PC-3 (cell line): ENCODE measurements around the gene ESPNL. TPM values are rescaled to one million over a fixed set of nuclear protein-coding genes. Genes with fewer than 3 reads are reported as not detected.

Experiments
- ATAC-seq: fragments of 200-7000 bp; cut with Tn5 transposase; 2 replicates; pipeline ENCODE4 v1.9.1; 2020; ENCODE audit warnings: mild to moderate bottlenecking, moderate library complexity
- BruUV-seq: library from RNA; stranded (reverse); fragments of 400-500 nt; replicated peaks from 2 replicates; lab custom pipeline; 2021; lab: Mats Ljungman, UMichigan
- CTCF ChIA-PET: fragments of 300-600 bp; sonication (Branson Sonifier 250); formaldehyde crosslinking; loops from one replicate; lab custom pipeline; 2022; ENCODE audit warnings: antibody characterized with exemption; lab: Charles Lee
- POLR2A ChIA-PET: fragments of 300-600 bp; sonication (Branson Sonifier 250); formaldehyde crosslinking; loops from one replicate; lab custom pipeline; 2022; ENCODE audit warnings: antibody characterized with exemption; ENCODE audit not compliant: unreplicated experiment; lab: Charles Lee
- DNase-seq: peaks from one replicate; pipeline ENCODE4 v3.0.0-alpha.2; 2015
- H2AFZ ChIP-seq: fragments of 300-600 bp; sonication (generic); 2 replicates; pipeline ENCODE4 v1.6.0; 2016; ENCODE audit warnings: antibody characterized with exemption, low read length
- H3F3A ChIP-seq: fragments of 300-600 bp; sonication (generic); one replicate; pipeline ENCODE4 v1.6.0; 2017; ENCODE audit warnings: antibody characterized with exemption, low read length, control low read depth, mild to moderate bottlenecking; ENCODE audit not compliant: unreplicated experiment
- H3K27ac ChIP-seq: fragments of 300-600 bp; sonication (generic); 2 replicates; pipeline ENCODE4 v1.5.1; 2016; ENCODE audit warnings: mild to moderate bottlenecking, low read length
- H3K27me3 ChIP-seq: fragments of 300-600 bp; sonication (generic); 2 replicates; pipeline ENCODE4 v1.6.1; 2016; ENCODE audit warnings: low read length, mixed read lengths
- H3K36me3 ChIP-seq: fragments of 300-600 bp; sonication (generic); 2 replicates; pipeline ENCODE4 v1.6.1; 2016; ENCODE audit warnings: low read depth, mixed run types, low read length, mixed read lengths
- H3K4me1 ChIP-seq: fragments of 300-600 bp; sonication (generic); 2 replicates; pipeline ENCODE4 v1.5.1; 2016; ENCODE audit warnings: low read length; ENCODE audit not compliant: insufficient read depth
- H3K4me2 ChIP-seq: fragments of 300-600 bp; sonication (generic); 2 replicates; pipeline ENCODE4 v1.6.0; 2016; ENCODE audit warnings: low read length
- H3K4me3 ChIP-seq: fragments of 300-600 bp; sonication (generic); 2 replicates; pipeline ENCODE4 v1.5.1; 2016; ENCODE audit warnings: mild to moderate bottlenecking, low read length, mixed read lengths
- H3K79me2 ChIP-seq: fragments of 300-600 bp; sonication (generic); 2 replicates; pipeline ENCODE4 v1.6.1; 2017; ENCODE audit warnings: low read length, mixed read lengths
- H3K9ac ChIP-seq: fragments of 300-600 bp; sonication (generic); 2 replicates; pipeline ENCODE4 v1.6.0; 2016; ENCODE audit warnings: mild to moderate bottlenecking, low read length
- H3K9me2 ChIP-seq: fragments of 300-600 bp; sonication (generic); replicated peaks from 2 replicates; pipeline ENCODE4 v1.6.1; 2016; ENCODE audit warnings: mixed run types, low read length, mixed read lengths
- H3K9me3 ChIP-seq: fragments of 300-600 bp; sonication (generic); 2 replicates; pipeline ENCODE4 v1.6.1; 2016; ENCODE audit warnings: low read length, mixed read lengths
- H4K20me1 ChIP-seq: fragments of 300-600 bp; sonication (generic); 2 replicates; pipeline ENCODE4 v1.6.1; 2016; ENCODE audit warnings: low read length, mixed read lengths
- CTCF ChIP-seq: fragments of 300-600 bp; sonication (generic); conservative IDR thresholded peaks from 2 replicates; pipeline ENCODE4 v1.5.1; 2017; ENCODE audit warnings: antibody characterized with exemption, low read depth, mild to moderate bottlenecking, low read length
- EZH2 ChIP-seq: fragments of 300-600 bp; sonication (generic); IDR thresholded peaks from one replicate; pipeline ENCODE4 v1.6.1; 2017; ENCODE audit warnings: antibody characterized with exemption, mild to moderate bottlenecking, low read length; ENCODE audit not compliant: unreplicated experiment
- EZH2phosphoT487 ChIP-seq: fragments of 300-600 bp; sonication (generic); IDR thresholded peaks from 2 replicates; pipeline ENCODE4 v1.6.1; 2018; ENCODE audit warnings: mild to moderate bottlenecking, antibody characterized with exemption, low read length, borderline replicate concordance
- intact Hi-C: fragments of 100-400 bp; cut with micrococcal nuclease; formaldehyde crosslinking; loops from 2 replicates; pipeline ENCODE4 v1.9.0; 2023
- total RNA-seq: library from RNA; depleted of rRNA; stranded (reverse); fragments of >200 nt; gene quantifications from 2 replicates; pipeline ENCODE4 v1.2.3, GENCODE V29; 2014

Gene ESPNL
- total RNA-seq, 1 experiment from 2014 or later: not detected

- Histone ChIP-seq H4K20me1 (no peaks in the 10 kb centered on the region), H3F3A (no peaks in the 10 kb centered on the region), H3K27ac (no peak overlapping the region), H3K9ac (no peak overlapping the region), H2AFZ (no peak overlapping the region), H3K36me3 (peaks cover 9% of the 10 kb centered on the region), H3K9me3 (no peaks in the 10 kb centered on the region), H3K9me2 (no peaks in the 10 kb centered on the region), H3K4me2 (no peak overlapping the region), H3K79me2 (no peaks in the 10 kb centered on the region), H3K4me1 (peaks cover 6% of the 10 kb centered on the region; the same call in 1 of the 2 replicates), H3K27me3 (no peaks in the 10 kb centered on the region), H3K4me3 (no peak overlapping the region)
- no peak for TF ChIP-seq EZH2phosphoT487
- TF ChIP-seq CTCF: no peak
- TF ChIP-seq EZH2: no peak
- ChIA-PET CTCF (no interaction called here), POLR2A (no interaction called here)
- ATAC-seq (no peak), DNase-seq (no peak)
- no TSS peak for BruUV-seq
- intact Hi-C loops: no loop called here
Observed at GRCh38 chr2:238084761-238085160, 15.4 kb upstream of the ESPNL start.

- H3K4me3 ChIP-seq: no peak overlapping the region
- DNase-seq (no peak), ATAC-seq (no peak)
- no peaks in the 10 kb centered on the region for H3K9me3 ChIP-seq
- no peaks in the 10 kb centered on the region for H3F3A ChIP-seq
- TF ChIP-seq EZH2phosphoT487 (no peak), EZH2 (no peak)
- ChIA-PET POLR2A (no interaction called here), CTCF (no interaction called here)
- no peaks in the 10 kb centered on the region for H3K4me1 ChIP-seq
- intact Hi-C loops: no loop called here
- H3K9me2 ChIP-seq: no peaks in the 10 kb centered on the region
- H4K20me1 ChIP-seq: no peaks in the 10 kb centered on the region
- BruUV-seq: no TSS peak
- H2AFZ ChIP-seq: no peak overlapping the region
- H3K36me3 ChIP-seq: peaks cover 9% of the 10 kb centered on the region; the same call in 1 of the 2 replicates
- H3K4me2 ChIP-seq: no peak overlapping the region
- no peak overlapping the region for H3K27ac ChIP-seq
- no peaks in the 10 kb centered on the region for H3K27me3 ChIP-seq
- no peak overlapping the region for H3K9ac ChIP-seq
- no peaks in the 10 kb centered on the region for H3K79me2 ChIP-seq
Observed at GRCh38 chr2:238085899-238086298, 14.2 kb upstream of the ESPNL start.

GRCh38 chr2:238087211-238087610 is 12.9 kb upstream of the ESPNL start:
- Histone ChIP-seq H3K9me2 (no peaks in the 10 kb centered on the region), H4K20me1 (no peaks in the 10 kb centered on the region), H3F3A (no peaks in the 10 kb centered on the region), H3K79me2 (no peaks in the 10 kb centered on the region), H3K27ac (no peak overlapping the region), H3K9me3 (no peaks in the 10 kb centered on the region), H3K27me3 (no peaks in the 10 kb centered on the region), H3K36me3 (peaks cover 4% of the 10 kb centered on the region; the same call in 1 of the 2 replicates), H3K4me3 (no peak overlapping the region), H3K4me2 (no peak overlapping the region), H3K9ac (no peak overlapping the region), H3K4me1 (no peaks in the 10 kb centered on the region), H2AFZ (no peak overlapping the region)
- DNase-seq (no peak), ATAC-seq (no peak)
- no TSS peak for BruUV-seq
- TF ChIP-seq EZH2phosphoT487 (no peak), EZH2 (no peak), CTCF (no peak)
- POLR2A ChIA-PET: no interaction called here
- intact Hi-C loops: no loop called here
- CTCF ChIA-PET: no interaction called here
